ENCODE measurements around the gene KIAA1755. TPM values are rescaled to one million over a fixed set of nuclear protein-coding genes. Genes with fewer than 3 reads are reported as not detected.
"Not testable (repeated sequence)": the region's sequence is repeated elsewhere in the genome, so short reads cannot be mapped to it uniquely, and the experiment has no call there.

Gene KIAA1755
- total and polyA plus RNA-seq, 2 donors (not counting 1 experiment from before 2014, with no cell fraction given) = not detected

DNA sequence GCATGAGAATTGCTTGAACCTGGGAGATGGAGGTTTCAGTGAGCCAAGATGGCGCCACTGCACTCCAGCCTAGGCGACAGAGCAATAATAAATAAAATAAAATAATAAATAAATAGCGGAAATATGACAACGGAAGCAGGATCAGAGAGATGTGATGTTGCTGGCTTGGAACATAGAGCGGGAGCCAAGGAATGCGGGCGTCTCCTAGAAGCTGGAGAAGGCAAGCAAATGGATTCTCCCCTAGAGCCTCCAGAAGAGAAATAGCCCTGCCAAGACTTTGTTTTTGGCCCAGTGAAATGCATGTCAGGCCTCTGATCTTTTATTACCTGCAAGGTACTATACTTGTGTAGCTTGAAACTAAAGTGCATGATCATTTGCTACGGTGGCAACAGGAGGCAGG is 12.4 kb downstream of the KIAA1755 start:
- Histone ChIP-seq H4K20me1 (ENCODE audit: control insufficient read depth, insufficient read depth, low read length, poor library complexity, severe bottlenecking) (no peaks in the 10 kb centered on the region), H3K27me3 (replicated peaks in 1 of 4; ENCODE audit: control extremely low read depth in 1 of 4, control insufficient read depth in 3 of 4, insufficient read depth in 4 of 4, low read length in 3 of 4) (no peaks in the 10 kb centered on the region), H3K36me3 (replicated peaks in 1 of 2; ENCODE audit: control extremely low read depth in 1 of 2, control insufficient read depth in 1 of 2, extremely low read depth in 1 of 2, insufficient read depth in 2 of 2, low read length in 1 of 2) (no peaks in the 10 kb centered on the region), H3K4me1 (ENCODE audit: control insufficient read depth in 2 of 2, insufficient read depth in 2 of 2, low read length in 2 of 2) (no peaks in the 10 kb centered on the region), H2AFZ (ENCODE audit: insufficient read depth, low read depth, low read length, poor library complexity, severe bottlenecking) (no peak overlapping the region), H3K9me3 (ENCODE audit: control extremely low read depth in 1 of 3, control insufficient read depth in 2 of 3, insufficient read depth in 1 of 3, low read length in 2 of 3) (peaks cover 0 to 34% (median 7%) of the 10 kb centered on the region in 3 donors), H3K4me3 (ENCODE audit: control extremely low read depth in 1 of 5, extremely low read depth in 1 of 5, insufficient read depth in 1 of 5, low read depth in 2 of 5, low read length in 4 of 5) (no peak overlapping the region), H3K4me2 (replicated peaks; ENCODE audit: low read depth, low read length, poor library complexity, severe bottlenecking) (no peak overlapping the region), H3K27ac (ENCODE audit: low read length in 2 of 2) (no peak overlapping the region), H3K79me2 (ENCODE audit: control insufficient read depth, insufficient read depth, low read length) (no peaks in the 10 kb centered on the region), H3K9ac (ENCODE audit: low read length) (no peak overlapping the region)
- TF ChIP-seq, protein P1, sequence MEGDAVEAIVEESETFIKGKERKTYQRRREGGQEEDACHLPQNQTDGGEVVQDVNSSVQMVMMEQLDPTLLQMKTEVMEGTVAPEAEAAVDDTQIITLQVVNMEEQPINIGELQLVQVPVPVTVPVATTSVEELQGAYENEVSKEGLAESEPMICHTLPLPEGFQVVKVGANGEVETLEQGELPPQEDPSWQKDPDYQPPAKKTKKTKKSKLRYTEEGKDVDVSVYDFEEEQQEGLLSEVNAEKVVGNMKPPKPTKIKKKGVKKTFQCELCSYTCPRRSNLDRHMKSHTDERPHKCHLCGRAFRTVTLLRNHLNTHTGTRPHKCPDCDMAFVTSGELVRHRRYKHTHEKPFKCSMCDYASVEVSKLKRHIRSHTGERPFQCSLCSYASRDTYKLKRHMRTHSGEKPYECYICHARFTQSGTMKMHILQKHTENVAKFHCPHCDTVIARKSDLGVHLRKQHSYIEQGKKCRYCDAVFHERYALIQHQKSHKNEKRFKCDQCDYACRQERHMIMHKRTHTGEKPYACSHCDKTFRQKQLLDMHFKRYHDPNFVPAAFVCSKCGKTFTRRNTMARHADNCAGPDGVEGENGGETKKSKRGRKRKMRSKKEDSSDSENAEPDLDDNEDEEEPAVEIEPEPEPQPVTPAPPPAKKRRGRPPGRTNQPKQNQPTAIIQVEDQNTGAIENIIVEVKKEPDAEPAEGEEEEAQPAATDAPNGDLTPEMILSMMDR (IDR thresholded peaks at IDR 0.05) = no peak
- no peak for TF ChIP-seq EZH2 (IDR thresholded peaks at IDR 0.05; ENCODE audit: borderline replicate concordance, insufficient read depth, low read depth, low read length, poor library complexity, severe bottlenecking)
- Mint-ChIP-seq H3K9me3 (ENCODE audit: insufficient read depth) (peaks cover 6% of the 10 kb centered on the region), H3K27me3 (peaks cover 17% of the 10 kb centered on the region), H3K4me3 (no peak overlapping the region), H3K27ac (no peak overlapping the region), H3K4me1 (no peaks in the 10 kb centered on the region)
- WGBS (ENCODE audit: insufficient coverage) = 98% methylated on average over 6 of the region's 8 CpGs
- intact Hi-C loops (cut with micrococcal nuclease) = no loop called here
- no peak for DNase-seq
- POLR2A ChIA-PET = no interaction called here
- CTCF ChIA-PET = no interaction called here
- ATAC-seq (ENCODE audit: low read depth) = no peak

DNA sequence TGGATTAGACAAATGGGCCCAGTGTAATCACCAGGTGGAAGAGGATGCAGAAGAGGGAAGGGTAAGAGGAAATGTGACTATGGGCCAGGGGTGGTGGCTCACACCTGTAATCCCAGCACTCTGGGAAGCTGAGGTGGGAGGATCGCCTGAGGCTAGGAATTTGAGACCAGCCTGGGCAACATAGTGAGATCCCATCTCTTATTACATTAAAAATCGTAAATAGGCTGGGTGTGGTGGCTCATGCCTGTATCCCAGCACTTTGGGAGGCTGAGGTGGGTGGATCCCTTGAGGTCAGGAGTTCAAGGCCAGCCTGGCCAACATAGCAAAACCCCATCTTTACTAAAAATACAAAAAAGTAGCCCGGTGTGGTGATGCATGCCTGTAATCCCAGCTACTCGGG is 12.8 kb downstream of the KIAA1755 start:
- POLR2A ChIA-PET; H3K27me3 ChIP-seq (replicated peaks in 1 of 4; ENCODE audit: control extremely low read depth in 1 of 4, control insufficient read depth in 3 of 4, insufficient read depth in 4 of 4, low read length in 3 of 4); H3K36me3 ChIP-seq (replicated peaks in 1 of 2; ENCODE audit: control extremely low read depth in 1 of 2, control insufficient read depth in 1 of 2, extremely low read depth in 1 of 2, insufficient read depth in 2 of 2, low read length in 1 of 2); intact Hi-C loops (cut with micrococcal nuclease); H3K27ac Mint-ChIP-seq; H3K9ac ChIP-seq (ENCODE audit: low read length); H3K4me2 ChIP-seq (replicated peaks; ENCODE audit: low read depth, low read length, poor library complexity, severe bottlenecking); H3K27ac ChIP-seq (ENCODE audit: low read length in 2 of 2); H3K4me1 Mint-ChIP-seq; DNase-seq; H3K4me3 Mint-ChIP-seq; H4K20me1 ChIP-seq (ENCODE audit: control insufficient read depth, insufficient read depth, low read length, poor library complexity, severe bottlenecking); H2AFZ ChIP-seq (ENCODE audit: insufficient read depth, low read depth, low read length, poor library complexity, severe bottlenecking); H3K9me3 Mint-ChIP-seq (ENCODE audit: insufficient read depth); CTCF ChIA-PET; ATAC-seq (ENCODE audit: low read depth); H3K4me1 ChIP-seq (ENCODE audit: control insufficient read depth in 2 of 2, insufficient read depth in 2 of 2, low read length in 2 of 2); H3K4me3 ChIP-seq (ENCODE audit: control extremely low read depth in 1 of 5, extremely low read depth in 1 of 5, insufficient read depth in 1 of 5, low read depth in 2 of 5, low read length in 4 of 5); H3K79me2 ChIP-seq (ENCODE audit: control insufficient read depth, insufficient read depth, low read length): not testable (repeated sequence)
- H3K9me3 ChIP-seq (ENCODE audit: control extremely low read depth in 1 of 3, control insufficient read depth in 2 of 3, insufficient read depth in 1 of 3, low read length in 2 of 3) = peaks cover 0 to 38% (median 11%) of the 10 kb centered on the region in 3 donors
- WGBS (ENCODE audit: insufficient coverage) = no CpG with 5 or more reads among the region's 4 CpGs
- peaks cover 17% of the 10 kb centered on the region for H3K27me3 Mint-ChIP-seq
